Measurements from ENCODE around the gene KITLG.

DNA sequence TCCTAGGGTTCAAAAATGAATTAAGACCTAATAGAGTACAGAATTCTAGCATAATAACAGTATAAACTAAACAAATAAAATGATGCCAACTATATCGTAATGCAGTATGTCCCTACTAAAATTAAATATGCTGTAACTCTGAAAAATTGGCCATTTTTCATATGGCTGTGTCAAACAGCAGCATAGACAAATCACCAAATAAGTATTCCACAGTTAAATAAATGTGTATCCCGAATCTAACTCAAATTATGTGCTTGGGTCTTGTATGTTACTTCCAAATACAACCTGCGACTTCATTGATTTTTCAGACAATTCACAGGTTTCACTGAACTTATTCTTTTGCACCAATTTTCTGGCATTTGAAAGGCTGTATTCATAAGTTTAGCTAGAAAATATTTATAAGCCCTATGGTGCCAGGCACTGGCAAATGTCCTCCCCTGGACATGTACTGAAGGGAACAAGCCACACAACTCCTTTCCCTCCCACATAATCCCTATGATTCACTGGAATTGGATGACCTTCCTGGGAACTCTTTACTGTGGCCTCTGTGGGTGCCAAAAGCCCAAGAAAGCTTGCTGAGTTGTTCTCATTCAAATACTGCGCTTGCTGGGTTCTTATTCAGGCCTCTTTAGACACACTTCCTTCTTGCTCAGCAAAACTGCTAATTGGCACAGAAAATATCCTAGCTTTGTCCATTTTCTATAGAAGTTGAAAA lies 108.8 kb downstream of the KITLG start:
- TF ChIP-seq, protein P1, sequence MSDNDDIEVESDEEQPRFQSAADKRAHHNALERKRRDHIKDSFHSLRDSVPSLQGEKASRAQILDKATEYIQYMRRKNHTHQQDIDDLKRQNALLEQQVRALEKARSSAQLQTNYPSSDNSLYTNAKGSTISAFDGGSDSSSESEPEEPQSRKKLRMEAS (IDR thresholded peaks at IDR 0.05), result no peak
- TF ChIP-seq FOXM1 (IDR thresholded peaks at IDR 0.05; ENCODE audit: borderline replicate concordance, low read depth), result no peak
- no peak for TF ChIP-seq TAF1 (IDR thresholded peaks at IDR 0.05; ENCODE audit: low read depth)
- TF ChIP-seq EP300 (IDR thresholded peaks at IDR 0.05; ENCODE audit: borderline replicate concordance), result no peak
- no peak for TF ChIP-seq YY1 (IDR thresholded peaks at IDR 0.05; ENCODE audit: low read depth)
- TF ChIP-seq RAD21 (IDR thresholded peaks at IDR 0.05; ENCODE audit: low read depth), result no peak
- TF ChIP-seq CEBPB (IDR thresholded peaks at IDR 0.05), result no peak
- TF ChIP-seq NFIC (IDR thresholded peaks at IDR 0.05), result no peak
- TF ChIP-seq CREB1 (IDR thresholded peaks at IDR 0.05; ENCODE audit: low read depth), result no peak
- TF ChIP-seq, protein P2, sequence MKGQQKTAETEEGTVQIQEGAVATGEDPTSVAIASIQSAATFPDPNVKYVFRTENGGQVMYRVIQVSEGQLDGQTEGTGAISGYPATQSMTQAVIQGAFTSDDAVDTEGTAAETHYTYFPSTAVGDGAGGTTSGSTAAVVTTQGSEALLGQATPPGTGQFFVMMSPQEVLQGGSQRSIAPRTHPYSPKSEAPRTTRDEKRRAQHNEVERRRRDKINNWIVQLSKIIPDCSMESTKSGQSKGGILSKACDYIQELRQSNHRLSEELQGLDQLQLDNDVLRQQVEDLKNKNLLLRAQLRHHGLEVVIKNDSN (IDR thresholded peaks at IDR 0.05), result no peak
- TF ChIP-seq EGR1 (IDR thresholded peaks at IDR 0.05), result no peak
- no peak for TF ChIP-seq TCF12 (IDR thresholded peaks at IDR 0.05; ENCODE audit: low read depth)
- TF ChIP-seq ZBTB7A (IDR thresholded peaks at IDR 0.05; ENCODE audit: low read depth), result no peak

Data from Ishikawa (cell line).